ENCODE data around the gene BSG. TPM values are rescaled to one million over a fixed set of nuclear protein-coding genes. Genes with fewer than 3 reads are reported as not detected.

BSG gene
- total RNA-seq, 1 donor from 2014 or later = 816 TPM

- no peak for TF ChIP-seq CTCF (IDR thresholded peaks at IDR 0.05)
- peak overlapping the region; percentile 88 for H3K27ac Mint-ChIP-seq (ENCODE audit: unreplicated experiment)
- H3K9me3 Mint-ChIP-seq (ENCODE audit: unreplicated experiment) = no peaks in the 10 kb centered on the region
- H3K36me3 Mint-ChIP-seq (ENCODE audit: unreplicated experiment) = peaks cover 12% of the 10 kb centered on the region
- peaks cover 31% of the 10 kb centered on the region for H3K4me1 Mint-ChIP-seq (ENCODE audit: unreplicated experiment)
- DNase-seq (ENCODE audit: extremely low spot score, unreplicated experiment) = no peak
- no peaks in the 10 kb centered on the region for H3K27me3 Mint-ChIP-seq (ENCODE audit: unreplicated experiment)
- H3K4me3 Mint-ChIP-seq (ENCODE audit: unreplicated experiment) = no peak overlapping the region
Measured at GRCh38 chr19:610071-610800, 37.8 kb downstream of the BSG start.

GRCh38 chr19:610801-611480 is 38.5 kb downstream of the BSG start:
- H3K27me3 Mint-ChIP-seq (ENCODE audit: unreplicated experiment) = no peaks in the 10 kb centered on the region
- no peaks in the 10 kb centered on the region for H3K9me3 Mint-ChIP-seq (ENCODE audit: unreplicated experiment)
- peak overlapping the region; percentile 88 for H3K27ac Mint-ChIP-seq (ENCODE audit: unreplicated experiment)
- H3K4me3 Mint-ChIP-seq (ENCODE audit: unreplicated experiment) = no peak overlapping the region
- DNase-seq (ENCODE audit: extremely low spot score, unreplicated experiment) = peak; percentile 93
- peaks cover 15% of the 10 kb centered on the region for H3K36me3 Mint-ChIP-seq (ENCODE audit: unreplicated experiment)
- no peak for TF ChIP-seq CTCF (IDR thresholded peaks at IDR 0.05)
- peaks cover 31% of the 10 kb centered on the region for H3K4me1 Mint-ChIP-seq (ENCODE audit: unreplicated experiment)

- Mint-ChIP-seq H3K27me3 (ENCODE audit: unreplicated experiment) (no peaks in the 10 kb centered on the region), H3K36me3 (ENCODE audit: unreplicated experiment) (peaks cover 15% of the 10 kb centered on the region), H3K4me1 (ENCODE audit: unreplicated experiment) (peaks cover 31% of the 10 kb centered on the region), H3K9me3 (ENCODE audit: unreplicated experiment) (no peaks in the 10 kb centered on the region), H3K4me3 (ENCODE audit: unreplicated experiment) (no peak overlapping the region), H3K27ac (ENCODE audit: unreplicated experiment) (peak overlapping the region; percentile 88)
- DNase-seq (ENCODE audit: extremely low spot score, unreplicated experiment) = no peak
- no peak for TF ChIP-seq CTCF (IDR thresholded peaks at IDR 0.05)
Measured at GRCh38 chr19:611481-611868, 39.1 kb downstream of the BSG start.

- H3K4me1 Mint-ChIP-seq (ENCODE audit: unreplicated experiment) = peaks cover 29% of the 10 kb centered on the region
- TF ChIP-seq CTCF (IDR thresholded peaks at IDR 0.05) = no peak
- no peak overlapping the region for H3K4me3 Mint-ChIP-seq (ENCODE audit: unreplicated experiment)
- no peaks in the 10 kb centered on the region for H3K9me3 Mint-ChIP-seq (ENCODE audit: unreplicated experiment)
- DNase-seq (ENCODE audit: extremely low spot score, unreplicated experiment) = no peak
- peaks cover 15% of the 10 kb centered on the region for H3K36me3 Mint-ChIP-seq (ENCODE audit: unreplicated experiment)
- no peak overlapping the region for H3K27ac Mint-ChIP-seq (ENCODE audit: unreplicated experiment)
- H3K27me3 Mint-ChIP-seq (ENCODE audit: unreplicated experiment) = no peaks in the 10 kb centered on the region
Measured at GRCh38 chr19:612941-613340, 40.5 kb downstream of the BSG start.
